HepG2 (cell line): ENCODE measurements around the gene CHRNB1. TPM values are rescaled to one million over a fixed set of nuclear protein-coding genes. Genes with fewer than 3 reads are reported as not detected.

Experiments used
- ATAC-seq: fragments of 200-7000 bp; cut with Tn5 transposase; 3 replicates; pipeline ENCODE4 v1.9.1; 2020; ENCODE audit warnings: mild to moderate bottlenecking, moderate library complexity
- BruUV-seq: library from RNA; stranded (reverse); fragments of 400-500 nt; replicated peaks from 2 replicates; lab custom pipeline; 2021; lab: Mats Ljungman, UMichigan
- CTCF ChIA-PET: fragments of 300-600 bp; formaldehyde crosslinking; extraction: SDS; loops from one replicate; lab custom pipeline; 2021; ENCODE audit warnings: low total read pairs, inconsistent platforms, low intra/inter-chr PET ratio; lab: Yijun Ruan, JAX
- POLR2A ChIA-PET: fragments of 350-600 bp; sonication (Branson Sonifier 250); formaldehyde crosslinking; loops from one replicate; lab custom pipeline; 2020; ENCODE audit warnings: antibody characterized with exemption, inconsistent platforms; lab: Yijun Ruan, JAX
- DNase-seq: peaks from one replicate; pipeline ENCODE4 v3.0.0-alpha.2; 2015; ENCODE audit warnings: low spot score
- FAIRE-seq: peaks from 3 replicates; lab custom pipeline; 2011; peaks lifted over from hg19 to GRCh38; lab: Jason Lieb, UNC
- H2AFZ ChIP-seq: one replicate; pipeline ENCODE4 v1.6.1; 2011; ENCODE audit warnings: low read length, inconsistent platforms
- H3K27ac ChIP-seq: fragments of 300-600 bp; 3 replicates; pipeline ENCODE4 v1.8.0; 2011; ENCODE audit warnings: mixed run types, mild to moderate bottlenecking, mixed read lengths, low read length, inconsistent platforms; ENCODE audit not compliant: insufficient read depth; ENCODE audit errors: extremely low read length
- H3K27me3 ChIP-seq, 2 experiments: fragments of 200-600 bp in 1 of 2; 2 replicates in 1 of 2; 3 replicates in 1 of 2; pipeline versions ENCODE4 v1.6.0 to v1.8.0; 2011; ENCODE audit warnings: low read length in 2 of 2, mild to moderate bottlenecking in 2 of 2, moderate library complexity in 2 of 2, inconsistent platforms in 1 of 2; ENCODE audit not compliant: insufficient read depth in 2 of 2, control insufficient read depth in 1 of 2
- H3K36me3 ChIP-seq, 2 experiments: fragments of 200-600 bp in 1 of 2; replicated peaks in 1 of 2; 2 replicates in 1 of 2; 3 replicates in 1 of 2; pipeline versions ENCODE4 v1.5.1 to v1.8.0; 2011; ENCODE audit warnings: low read length in 2 of 2, inconsistent platforms in 1 of 2; ENCODE audit not compliant: insufficient read depth in 2 of 2, control insufficient read depth in 1 of 2
- H3K4me1 ChIP-seq: 2 replicates; pipeline ENCODE4 v1.5.1; 2012; ENCODE audit warnings: low read length, inconsistent platforms; ENCODE audit not compliant: insufficient read depth
- H3K4me2 ChIP-seq: 2 replicates; pipeline ENCODE4 v1.6.0; 2011; ENCODE audit warnings: low read depth, low read length, inconsistent platforms
- H3K4me3 ChIP-seq, 3 experiments: fragments of 200-600 bp in 1 of 3; sonication (generic), shearing (Covaris generic) in 1 of 3; replicated peaks in 1 of 3; 2 replicates each; pipeline ENCODE4 v1.5.1; 2011 to 2016; ENCODE audit warnings: low read length in 3 of 3, inconsistent platforms in 2 of 3, low read depth in 2 of 3, mild to moderate bottlenecking in 2 of 3, control low read depth in 1 of 3, mixed read lengths in 1 of 3; ENCODE audit not compliant: insufficient read depth in 1 of 3
- H3K79me2 ChIP-seq: one replicate; pipeline ENCODE4 v1.6.1; 2011; ENCODE audit warnings: low read length, inconsistent platforms; ENCODE audit not compliant: insufficient read depth
- H3K9ac ChIP-seq: 2 replicates; pipeline ENCODE4 v1.6.0; 2011; ENCODE audit warnings: mild to moderate bottlenecking, low read depth, low read length, inconsistent platforms; ENCODE audit not compliant: insufficient read depth
- H3K9me3 ChIP-seq: 2 replicates; pipeline ENCODE4 v1.5.1; 2012; ENCODE audit warnings: mild to moderate bottlenecking, low read length
- H4K20me1 ChIP-seq: 2 replicates; pipeline ENCODE4 v1.6.0; 2011; ENCODE audit warnings: inconsistent platforms, mild to moderate bottlenecking, low read length, moderate library complexity; ENCODE audit not compliant: insufficient read depth
- DMAP1 ChIP-seq: IDR thresholded peaks from 2 replicates; pipeline ENCODE4 v1.6.1; 2016
- DNMT3B ChIP-seq: conservative IDR thresholded peaks from 2 replicates; pipeline ENCODE4 v1.6.1; 2016; ENCODE audit warnings: missing biosample characterization, control low read depth
- GATA4 ChIP-seq: sonication (generic); IDR thresholded peaks from 2 replicates; pipeline ENCODE4 v1.6.1; 2016; ENCODE audit warnings: antibody characterized with exemption, low read depth, borderline replicate concordance
- GZF1 ChIP-seq: sonication (generic); formaldehyde crosslinking; IDR thresholded peaks from 2 replicates; pipeline ENCODE4 v1.5.1; 2020; ENCODE audit warnings: mild to moderate bottlenecking, missing genetic modification reagents
- HES4 ChIP-seq: sonication (generic); formaldehyde crosslinking; IDR thresholded peaks from 2 replicates; pipeline ENCODE4 v1.9.0; 2021; ENCODE audit warnings: mild to moderate bottlenecking, missing genetic modification reagents, borderline replicate concordance
- KAT2B ChIP-seq: fragments of 150-350 bp; IDR thresholded peaks from 2 replicates; pipeline ENCODE4 v1.6.1; 2014; ENCODE audit warnings: low read depth, low read length, borderline replicate concordance
- KDM5B ChIP-seq: sonication (generic); formaldehyde crosslinking; IDR thresholded peaks from 2 replicates; pipeline ENCODE4 v1.4.0; 2020; ENCODE audit warnings: missing genetic modification reagents, mild to moderate bottlenecking, borderline replicate concordance
- MTA1 ChIP-seq: sonication (generic); formaldehyde crosslinking; IDR thresholded peaks from 2 replicates; pipeline ENCODE4 v1.4.0; 2020; ENCODE audit warnings: missing genetic modification reagents, mild to moderate bottlenecking, borderline replicate concordance
- NR1H2 ChIP-seq: sonication (generic); formaldehyde crosslinking; IDR thresholded peaks from 2 replicates; pipeline ENCODE4 v1.8.1; 2022; ENCODE audit warnings: low read depth, missing genetic modification reagents, borderline replicate concordance
- PITX1 ChIP-seq: sonication (generic); formaldehyde crosslinking; IDR thresholded peaks from 2 replicates; pipeline ENCODE4 v1.5.1; 2020; ENCODE audit warnings: mild to moderate bottlenecking, missing genetic modification reagents
- RXRA ChIP-seq: sonication (generic); formaldehyde crosslinking; IDR thresholded peaks from 2 replicates; pipeline ENCODE4 v1.5.1; 2020; ENCODE audit warnings: missing genetic modification reagents
- SCMH1 ChIP-seq: sonication (generic); formaldehyde crosslinking; IDR thresholded peaks from 2 replicates; pipeline ENCODE4 v1.9.0; 2021; ENCODE audit warnings: missing genetic modification reagents, mild to moderate bottlenecking, borderline replicate concordance
- YEATS4 ChIP-seq: sonication (generic); formaldehyde crosslinking; IDR thresholded peaks from 2 replicates; pipeline ENCODE4 v1.4.0; 2020; ENCODE audit warnings: missing genetic modification reagents, borderline replicate concordance
- ZBTB21 ChIP-seq: sonication (generic); formaldehyde crosslinking; IDR thresholded peaks from 2 replicates; pipeline ENCODE4 v1.4.0; 2020; ENCODE audit warnings: missing genetic modification reagents
- ZMAT3 ChIP-seq: sonication (generic); formaldehyde crosslinking; conservative IDR thresholded peaks from 2 replicates; pipeline ENCODE4 v1.7.0; 2021; ENCODE audit warnings: missing genetic modification reagents
- WGBS: methylation state at CpG from one replicate; pipeline ENCODE4 v1.1.6; 2017; ENCODE audit warnings: low lambda C conversion rate; 5-methylcytosine and 5-hydroxymethylcytosine counted together
- in situ Hi-C: cut with HindIII; loops from 2 replicates; pipeline ENCODE4 v1.10.0; 2017; ENCODE audit warnings: low pct_unique_long_range_greater_than_20kb; ENCODE audit not compliant: extremely low pct_ligation_motif_present
- intact Hi-C: fragments of 100-400 bp; cut with micrococcal nuclease; formaldehyde crosslinking; loops from one replicate; pipeline ENCODE4 v1.10.0; 2022; ENCODE audit not compliant: unreplicated experiment
- polyA plus RNA-seq, 8 experiments: library from polyadenylated mRNA; depleted of rRNA in 3 of 8; stranded (reverse) in 7 of 8; unstranded in 1 of 8; fragments of >200 nt; fragmentation: Illumina TruSeq in 4 of 8; extraction: Trizol in 4 of 8; gene quantifications; 2 replicates each; pipeline versions ENCODE4 v1.2.1 to v1.2.3, GENCODE V29; 2011 to 2016; ENCODE audit warnings: low read depth in 4 of 8, missing spikeins in 1 of 8, mixed read lengths in 1 of 8; ENCODE audit not compliant: insufficient read depth in 1 of 8
- total RNA-seq, 5 experiments: library from RNA; depleted of rRNA; stranded (reverse); fragments of >200 nt; fragmentation: Illumina TruSeq; extraction: Trizol; gene quantifications; 2 replicates each; pipeline ENCODE4 v1.2.3, GENCODE V29; 2016; ENCODE audit warnings: low read depth in 1 of 5
- TF ChIP-seq, protein P1 (sequence below): sonication (generic); formaldehyde crosslinking; IDR thresholded peaks from 2 replicates; pipeline ENCODE4 v1.9.0; 2022; ENCODE audit warnings: low read depth, missing genetic modification reagents
- TF ChIP-seq, protein P2 (sequence below): sonication (generic); formaldehyde crosslinking; IDR thresholded peaks from 2 replicates; pipeline ENCODE4 v1.4.0; 2020; ENCODE audit warnings: low read depth, mild to moderate bottlenecking, missing genetic modification reagents

Gene CHRNB1
- total and polyA plus RNA-seq, 2 of the 13 experiments (the other 11 are each of a cell fraction or from before 2014, with no cell fraction given): 5.4 to 33.7 TPM

DNA sequence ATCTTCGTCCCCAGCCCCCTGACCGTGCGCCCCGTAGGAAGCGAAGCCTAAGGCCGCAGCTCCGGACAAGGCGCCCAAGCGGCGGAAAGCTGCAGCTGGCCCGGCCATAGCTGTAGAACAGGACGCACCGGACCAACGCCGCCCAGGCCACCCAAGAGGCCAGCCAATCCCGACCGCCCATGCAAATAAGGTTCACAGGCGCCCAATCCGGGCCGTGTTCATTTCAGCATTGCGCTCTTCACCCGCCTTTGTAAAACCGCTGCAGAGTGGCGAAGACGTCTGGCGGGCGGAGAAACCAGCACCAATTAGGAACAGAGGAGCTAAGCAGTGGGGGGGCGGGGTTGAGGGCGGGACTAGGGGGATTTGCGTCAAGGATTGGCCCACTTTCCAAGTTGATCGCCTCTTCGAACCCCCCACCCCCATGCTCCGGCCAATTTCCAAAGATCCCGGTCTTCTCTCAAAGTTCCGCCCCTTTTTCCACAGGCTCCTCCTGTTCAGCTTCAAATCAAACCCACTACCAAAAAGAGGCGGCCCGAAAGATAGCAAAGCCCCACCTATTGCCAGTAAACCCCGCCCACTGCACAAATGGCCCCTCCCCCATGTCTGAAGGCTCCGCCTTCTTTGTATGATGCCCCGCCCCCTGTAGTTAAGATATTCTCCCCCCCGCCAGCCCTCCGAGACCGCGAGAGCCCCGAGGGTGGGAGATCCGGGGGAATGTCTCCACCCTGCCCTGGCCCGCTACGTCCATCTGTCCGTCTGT is 40.7 kb upstream of the CHRNB1 start, which contains the start of gene TMEM256 (continued):
- TF ChIP-seq, protein P1, sequence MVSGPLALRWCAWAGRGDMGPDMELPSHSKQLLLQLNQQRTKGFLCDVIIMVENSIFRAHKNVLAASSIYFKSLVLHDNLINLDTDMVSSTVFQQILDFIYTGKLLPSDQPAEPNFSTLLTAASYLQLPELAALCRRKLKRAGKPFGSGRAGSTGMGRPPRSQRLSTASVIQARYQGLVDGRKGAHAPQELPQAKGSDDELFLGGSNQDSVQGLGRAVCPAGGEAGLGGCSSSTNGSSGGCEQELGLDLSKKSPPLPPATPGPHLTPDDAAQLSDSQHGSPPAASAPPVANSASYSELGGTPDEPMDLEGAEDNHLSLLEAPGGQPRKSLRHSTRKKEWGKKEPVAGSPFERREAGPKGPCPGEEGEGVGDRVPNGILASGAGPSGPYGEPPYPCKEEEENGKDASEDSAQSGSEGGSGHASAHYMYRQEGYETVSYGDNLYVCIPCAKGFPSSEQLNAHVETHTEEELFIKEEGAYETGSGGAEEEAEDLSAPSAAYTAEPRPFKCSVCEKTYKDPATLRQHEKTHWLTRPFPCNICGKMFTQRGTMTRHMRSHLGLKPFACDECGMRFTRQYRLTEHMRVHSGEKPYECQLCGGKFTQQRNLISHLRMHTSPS (CRISPR knock-in tag): no peak
- TF ChIP-seq DMAP1 (CRISPR knock-in tag): peak; percentile 37

GRCh38 chr17:7404737-7405349 is 40.0 kb upstream of the CHRNB1 start:
- H2AFZ ChIP-seq: no peak overlapping the region
- TF ChIP-seq GATA4 (0 out of 2 replicates have a peak, but pooled peaks have one; percentile 4), KDM5B (CRISPR knock-in tag) (0 out of 2 replicates have a peak, but pooled peaks have one; percentile 31), KAT2B (no peak), RXRA (CRISPR knock-in tag) (peak; percentile 25; the same call in 1 of the 2 replicates), GZF1 (CRISPR knock-in tag) (no peak), ZBTB21 (CRISPR knock-in tag) (no peak), HES4 (CRISPR knock-in tag) (peak; percentile 70; the same call in 1 of the 2 replicates), YEATS4 (CRISPR knock-in tag) (0 out of 2 replicates have a peak, but pooled peaks have one; percentile 30), PITX1 (CRISPR knock-in tag) (0 out of 2 replicates have a peak, but pooled peaks have one; percentile 16), MTA1 (CRISPR knock-in tag) (peak; percentile 14; the same call in 1 of the 2 replicates), DNMT3B (CRISPR knock-in tag) (no peak), SCMH1 (CRISPR knock-in tag) (no peak), ZMAT3 (CRISPR knock-in tag) (0 out of 2 replicates have a peak, but pooled peaks have one; percentile 26), NR1H2 (CRISPR knock-in tag) (no peak)
- TF ChIP-seq, protein P2, sequence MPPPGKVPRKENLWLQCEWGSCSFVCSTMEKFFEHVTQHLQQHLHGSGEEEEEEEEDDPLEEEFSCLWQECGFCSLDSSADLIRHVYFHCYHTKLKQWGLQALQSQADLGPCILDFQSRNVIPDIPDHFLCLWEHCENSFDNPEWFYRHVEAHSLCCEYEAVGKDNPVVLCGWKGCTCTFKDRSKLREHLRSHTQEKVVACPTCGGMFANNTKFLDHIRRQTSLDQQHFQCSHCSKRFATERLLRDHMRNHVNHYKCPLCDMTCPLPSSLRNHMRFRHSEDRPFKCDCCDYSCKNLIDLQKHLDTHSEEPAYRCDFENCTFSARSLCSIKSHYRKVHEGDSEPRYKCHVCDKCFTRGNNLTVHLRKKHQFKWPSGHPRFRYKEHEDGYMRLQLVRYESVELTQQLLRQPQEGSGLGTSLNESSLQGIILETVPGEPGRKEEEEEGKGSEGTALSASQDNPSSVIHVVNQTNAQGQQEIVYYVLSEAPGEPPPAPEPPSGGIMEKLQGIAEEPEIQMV (CRISPR knock-in tag): 0 out of 2 replicates have a peak, but pooled peaks have one; percentile 29

More at GRCh38 chr17:7404737-7405349, 40.0 kb upstream of the CHRNB1 start:
- in situ Hi-C loops (no loop called here), intact Hi-C loops (loop anchor here (1.0 to 5.0 kb wide), 3 partner anchors 30 to 77 kb away; partner anchors contain the start of genes POLR2A, SLC35G6, TMEM102 and TMEM95)
- H3K4me3 ChIP-seq: peak overlapping the region; percentile 62 to 95 (median 70)
- H3K4me2 ChIP-seq: peak overlapping the region; percentile 80
- ChIA-PET CTCF (no interaction called here), POLR2A (interaction anchor here (0.6 to 3.3 kb wide), 37 partner anchors 8 to 977 kb away, joined by 3 to 76 read pairs (median 7); partner anchors contain the start of genes CD68, CHRNB1, FGF11 and KCTD11)
- FAIRE-seq (no peak), DNase-seq (no peak), ATAC-seq (peak; percentile 14)
- H3K79me2 ChIP-seq: peaks cover 4% of the 10 kb centered on the region
- H4K20me1 ChIP-seq: no peaks in the 10 kb centered on the region
- WGBS: 5% methylated on average over 22 of the region's 65 CpGs
- H3K4me1 ChIP-seq: peaks cover 18% of the 10 kb centered on the region
- BruUV-seq: no TSS peak
- H3K36me3 ChIP-seq: 0 out of 5 replicates have a peak, but pooled peaks cover 0 to 2% of the 10 kb centered on the region in 2 experiments
- no peaks in the 10 kb centered on the region for H3K9me3 ChIP-seq
- no peaks in the 10 kb centered on the region; a peak in 1 of 5 replicates for H3K27me3 ChIP-seq
- H3K27ac ChIP-seq: peak overlapping the region; percentile 99
- peak overlapping the region; percentile 69; the same call in 1 of the 2 replicates for H3K9ac ChIP-seq
